Neutrophil (primary cell): Measurements from ENCODE around the gene MMS22L.

Experiments
- H3K27ac ChIP-seq: fragments of 200-600 bp; sonication (generic); 2 replicates; pipeline ENCODE4 v1.5.1; 2016; ENCODE audit warnings: mild to moderate bottlenecking, moderate library complexity
- H3K27me3 ChIP-seq: fragments of 200-600 bp; sonication (generic); 2 replicates; pipeline ENCODE4 v1.6.0; 2016; ENCODE audit warnings: mild to moderate bottlenecking
- H3K36me3 ChIP-seq: fragments of 200-600 bp; sonication (generic); 2 replicates; pipeline ENCODE4 v1.5.1; 2017
- H3K4me1 ChIP-seq, 2 experiments: fragments of 200-600 bp in 1 of 2; sonication (generic) in 1 of 2; 1 replicate in 1 of 2; 2 replicates in 1 of 2; pipeline versions ENCODE4 v1.5.1 to v1.6.1; 2013 to 2016; ENCODE audit warnings: low read depth in 1 of 2, low read length in 1 of 2, mild to moderate bottlenecking in 1 of 2, moderate library complexity in 1 of 2; ENCODE audit not compliant: control insufficient read depth in 1 of 2, insufficient read depth in 1 of 2
- H3K4me3 ChIP-seq, 2 experiments: fragments of 200-600 bp in 1 of 2; sonication (generic) in 1 of 2; 1 replicate in 1 of 2; 2 replicates in 1 of 2; pipeline ENCODE4 v1.5.1; 2013 to 2016; ENCODE audit warnings: low read depth in 1 of 2, low read length in 1 of 2, mild to moderate bottlenecking in 1 of 2, moderate library complexity in 1 of 2
- H3K9me3 ChIP-seq: fragments of 200-600 bp; sonication (generic); 2 replicates; pipeline ENCODE4 v1.5.1; 2016
- CTCF ChIP-seq: fragments of 200-600 bp; sonication (generic); IDR thresholded peaks from 2 replicates; pipeline ENCODE4 v1.5.1; 2016; ENCODE audit warnings: antibody characterized with exemption

The MMS22L gene

DNA sequence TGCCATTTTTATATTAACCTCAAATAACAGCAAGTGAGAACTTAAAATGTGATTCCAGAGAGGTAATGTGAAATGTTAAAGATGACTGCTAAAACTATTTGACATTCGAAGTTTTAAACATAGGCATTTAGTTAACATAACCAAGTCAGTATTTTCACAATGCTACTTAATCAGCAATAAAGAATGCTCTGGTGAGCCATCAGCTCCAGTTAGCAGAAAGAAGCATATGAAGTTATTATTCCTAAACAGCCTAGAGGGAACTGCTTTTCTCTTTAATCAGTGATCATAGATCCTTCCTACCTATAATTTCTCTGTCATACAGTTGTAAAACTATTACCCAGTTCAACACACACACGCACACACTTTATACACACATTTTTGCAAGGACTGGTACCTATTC, 60.1 kb downstream of the MMS22L start:
- Histone ChIP-seq H3K27me3 (no peaks in the 10 kb centered on the region), H3K36me3 (peaks cover 2% of the 10 kb centered on the region), H3K9me3 (no peaks in the 10 kb centered on the region), H3K4me1 (no peaks in the 10 kb centered on the region), H3K27ac (no peak overlapping the region), H3K4me3 (no peak overlapping the region)
- TF ChIP-seq CTCF: no peak

- Histone ChIP-seq H3K36me3 (no peaks in the 10 kb centered on the region), H3K9me3 (no peaks in the 10 kb centered on the region), H3K4me1 (no peaks in the 10 kb centered on the region), H3K27ac (no peak overlapping the region), H3K4me3 (no peak overlapping the region), H3K27me3 (no peaks in the 10 kb centered on the region)
- no peak for TF ChIP-seq CTCF
These were observed 64.1 kb downstream of the MMS22L start for GRCh38 chr6:97218912-97219311.

DNA sequence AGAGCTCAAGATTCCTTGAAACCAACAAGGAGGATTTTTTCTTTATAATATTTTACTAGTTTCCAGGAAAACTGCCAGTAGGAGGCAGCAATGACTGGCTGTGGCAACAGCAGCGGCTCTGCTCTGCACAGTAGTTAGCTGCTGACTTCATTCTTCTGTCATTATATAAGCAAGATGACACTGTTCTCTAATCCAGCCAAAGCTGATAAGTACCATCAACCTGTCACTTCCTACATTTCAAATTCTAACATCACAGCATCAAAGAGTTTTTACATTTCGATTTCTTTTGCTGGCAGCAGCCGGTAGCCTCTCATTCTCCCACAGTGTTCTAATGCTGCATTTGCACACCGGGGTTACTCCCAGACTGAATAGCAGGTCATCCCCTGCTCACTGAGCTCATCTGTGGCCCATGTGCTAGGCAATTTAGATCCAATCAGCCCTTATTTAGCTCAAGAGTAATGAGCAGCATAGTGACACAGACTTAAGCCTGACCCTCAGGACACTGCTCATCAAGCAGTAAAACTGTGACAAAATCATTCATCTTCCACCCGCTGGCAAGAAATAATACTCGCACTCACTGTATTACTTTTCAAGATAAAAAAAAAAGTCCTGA, 67.8 kb downstream of the MMS22L start:
- Histone ChIP-seq H3K27ac (no peak overlapping the region), H3K4me1 (no peaks in the 10 kb centered on the region), H3K9me3 (no peaks in the 10 kb centered on the region), H3K4me3 (no peak overlapping the region), H3K27me3 (no peaks in the 10 kb centered on the region), H3K36me3 (no peaks in the 10 kb centered on the region)
- TF ChIP-seq CTCF: no peak

GRCh38 chr6:97214671-97215070, 68.3 kb downstream of the MMS22L start:
- H3K36me3 ChIP-seq: no peaks in the 10 kb centered on the region
- H3K9me3 ChIP-seq: no peaks in the 10 kb centered on the region
- H3K4me3 ChIP-seq: no peak overlapping the region
- H3K4me1 ChIP-seq: no peaks in the 10 kb centered on the region
- TF ChIP-seq CTCF: no peak
- no peaks in the 10 kb centered on the region for H3K27me3 ChIP-seq
- H3K27ac ChIP-seq: no peak overlapping the region

DNA sequence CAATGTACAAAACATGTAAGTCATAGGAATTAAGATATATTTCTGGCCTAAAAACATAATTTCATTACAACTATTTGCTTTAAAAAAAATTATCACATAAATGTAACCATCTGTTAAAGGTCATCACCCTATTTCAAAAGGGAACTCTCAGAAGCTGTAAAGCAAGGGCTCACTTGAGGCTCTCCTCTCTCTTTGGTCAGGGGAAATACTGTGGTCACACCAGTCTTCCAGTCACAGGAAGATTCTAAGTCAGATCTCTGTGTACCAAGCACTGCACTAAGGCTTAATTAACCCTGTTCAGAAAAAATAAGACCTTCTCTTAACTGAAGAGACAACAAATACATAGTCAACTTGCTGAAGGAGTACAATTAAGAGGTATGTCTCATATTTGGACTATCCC, 75.6 kb downstream of the MMS22L start:
- Histone ChIP-seq H3K36me3 (no peaks in the 10 kb centered on the region), H3K9me3 (no peaks in the 10 kb centered on the region), H3K27ac (no peak overlapping the region), H3K4me1 (no peaks in the 10 kb centered on the region), H3K27me3 (no peaks in the 10 kb centered on the region), H3K4me3 (no peak overlapping the region)
- TF ChIP-seq CTCF: no peak

- Histone ChIP-seq H3K36me3 (no peaks in the 10 kb centered on the region), H3K4me3 (no peak overlapping the region), H3K27ac (no peak overlapping the region), H3K9me3 (no peaks in the 10 kb centered on the region), H3K27me3 (no peaks in the 10 kb centered on the region), H3K4me1 (no peaks in the 10 kb centered on the region)
- TF ChIP-seq CTCF: no peak
These were observed 77.0 kb downstream of the MMS22L start for GRCh38 chr6:97205966-97206365.
